GM18858 (cell line): ENCODE data around the gene EIF2B2.
A peak's percentile ranks its signal among the peaks of the same experiment; 100 is the strongest.

ENCODE experiments used
- ATAC-seq: cut with Tn5 transposase; IDR thresholded peaks from one replicate; pipeline ENCODE4 v1.9.1; 2021; ENCODE audit not compliant: unreplicated experiment

The EIF2B2 gene

DNA sequence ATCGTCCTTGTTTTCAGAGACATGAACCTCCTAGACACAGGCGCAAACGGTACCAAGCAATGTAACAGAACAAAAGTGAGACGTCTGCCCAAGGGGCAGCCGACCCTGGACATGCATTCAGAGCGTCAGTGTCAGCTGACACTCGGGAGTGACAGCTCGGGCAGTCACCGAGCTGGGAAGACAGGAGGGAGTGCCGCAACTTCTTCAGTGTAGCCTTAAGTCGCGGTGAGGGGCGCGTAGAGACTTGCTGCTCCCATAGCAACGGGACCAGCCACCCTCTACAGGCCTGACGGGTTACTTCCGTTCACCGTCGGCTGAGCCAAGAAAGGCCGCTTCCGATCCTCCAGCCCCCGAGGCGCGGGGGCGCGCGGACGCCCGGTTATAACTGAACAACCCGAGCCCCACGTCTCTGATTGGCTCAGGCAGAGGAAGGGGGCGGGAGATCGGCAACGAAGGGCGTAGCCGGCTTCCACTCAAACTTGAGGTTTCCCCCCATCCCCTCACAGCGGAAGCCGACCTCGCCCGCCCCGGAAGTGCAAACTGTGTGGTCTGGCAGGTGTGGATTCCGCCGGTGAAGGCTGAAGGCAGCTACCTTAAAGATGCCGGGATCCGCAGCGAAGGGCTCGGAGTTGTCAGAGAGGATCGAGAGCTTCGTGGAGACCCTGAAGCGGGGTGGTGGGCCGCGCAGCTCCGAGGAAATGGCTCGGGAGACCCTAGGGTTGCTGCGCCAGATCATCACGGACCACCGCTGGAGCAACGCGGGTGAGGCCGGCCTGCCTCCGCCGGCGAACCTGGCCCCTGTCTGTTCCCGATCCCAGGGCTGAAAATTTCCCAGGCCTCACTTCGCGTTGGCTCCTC, at the start of gene EIF2B2:
Gene EIF2B2, plus strand, starts transcription at position 530 of the 858 bp plus-strand sequence. Its CDS starts 70 bp downstream, at position 600.
- ATAC-seq, result peak; percentile 94

DNA sequence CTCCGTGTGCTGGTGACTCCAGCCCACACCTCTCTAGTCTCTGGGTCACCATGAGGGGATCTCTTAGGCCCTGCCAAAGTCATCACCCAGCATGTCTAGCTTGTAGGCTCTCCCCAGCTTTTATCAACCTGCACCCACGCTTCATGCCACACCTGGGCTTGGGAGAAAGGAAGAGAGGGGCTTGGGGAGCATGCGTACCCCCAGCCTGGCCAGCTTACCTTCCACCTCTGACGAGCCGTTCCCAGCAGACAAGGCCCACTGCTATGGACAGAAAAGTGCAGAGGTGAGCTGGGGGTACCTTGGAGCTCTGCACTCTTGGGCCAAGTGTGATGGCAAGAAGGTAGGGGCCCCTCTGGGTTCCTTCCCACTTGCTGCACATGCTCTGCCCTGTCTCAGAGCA, 49.0 kb upstream of the EIF2B2 start:
- ATAC-seq, result no peak

DNA sequence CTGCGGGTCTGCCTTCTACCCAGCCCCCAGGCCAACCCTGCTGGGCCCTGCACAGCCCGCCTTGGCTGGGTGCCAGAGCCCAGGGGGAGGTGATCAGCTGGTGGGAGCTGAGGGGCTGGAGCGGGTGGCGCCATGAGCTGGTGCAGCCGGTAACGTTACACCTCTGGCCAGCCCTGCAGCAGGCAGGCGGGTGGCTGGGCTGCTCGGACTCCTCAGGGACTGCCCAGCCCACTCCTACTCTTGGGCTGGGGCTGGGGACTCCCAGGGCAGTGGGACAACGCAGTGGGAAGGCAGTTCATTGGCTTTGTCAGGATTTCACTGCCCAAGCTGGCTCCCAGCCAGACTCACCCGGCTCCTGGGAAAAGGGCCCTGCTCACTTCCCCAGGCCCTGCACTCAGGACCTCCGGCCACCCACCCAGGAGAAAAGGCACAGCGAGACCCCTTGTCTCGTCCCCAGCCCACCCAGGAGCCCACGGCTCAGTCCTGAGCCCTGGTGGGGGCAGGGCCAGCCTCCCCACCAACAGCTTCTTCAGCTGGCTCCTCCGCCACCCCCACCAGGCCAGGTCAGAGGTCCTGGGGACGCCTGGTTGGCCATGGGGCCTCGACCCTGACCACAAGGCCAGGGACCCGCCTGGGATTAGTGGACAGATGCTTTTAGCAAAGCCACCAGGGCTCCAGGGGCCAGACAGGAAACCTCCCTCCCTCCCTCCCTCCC, 48.3 kb upstream of the EIF2B2 start:
- ATAC-seq, result no peak

DNA sequence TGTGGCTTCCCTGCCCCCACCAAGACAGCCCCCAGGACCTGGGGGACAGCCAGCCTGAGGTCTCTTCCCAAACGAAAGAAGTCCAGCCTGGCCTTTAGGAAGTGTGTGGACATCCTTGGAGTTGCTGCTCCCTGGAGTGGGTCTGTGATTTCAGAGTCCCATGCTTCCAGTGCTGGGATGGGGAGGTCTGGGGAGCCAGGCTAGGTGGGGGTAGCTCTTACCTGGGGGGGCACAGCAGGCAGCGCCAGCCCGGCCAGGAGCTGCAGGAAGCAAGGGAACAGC, 47.8 kb upstream of the EIF2B2 start:
- ATAC-seq, result no peak

DNA sequence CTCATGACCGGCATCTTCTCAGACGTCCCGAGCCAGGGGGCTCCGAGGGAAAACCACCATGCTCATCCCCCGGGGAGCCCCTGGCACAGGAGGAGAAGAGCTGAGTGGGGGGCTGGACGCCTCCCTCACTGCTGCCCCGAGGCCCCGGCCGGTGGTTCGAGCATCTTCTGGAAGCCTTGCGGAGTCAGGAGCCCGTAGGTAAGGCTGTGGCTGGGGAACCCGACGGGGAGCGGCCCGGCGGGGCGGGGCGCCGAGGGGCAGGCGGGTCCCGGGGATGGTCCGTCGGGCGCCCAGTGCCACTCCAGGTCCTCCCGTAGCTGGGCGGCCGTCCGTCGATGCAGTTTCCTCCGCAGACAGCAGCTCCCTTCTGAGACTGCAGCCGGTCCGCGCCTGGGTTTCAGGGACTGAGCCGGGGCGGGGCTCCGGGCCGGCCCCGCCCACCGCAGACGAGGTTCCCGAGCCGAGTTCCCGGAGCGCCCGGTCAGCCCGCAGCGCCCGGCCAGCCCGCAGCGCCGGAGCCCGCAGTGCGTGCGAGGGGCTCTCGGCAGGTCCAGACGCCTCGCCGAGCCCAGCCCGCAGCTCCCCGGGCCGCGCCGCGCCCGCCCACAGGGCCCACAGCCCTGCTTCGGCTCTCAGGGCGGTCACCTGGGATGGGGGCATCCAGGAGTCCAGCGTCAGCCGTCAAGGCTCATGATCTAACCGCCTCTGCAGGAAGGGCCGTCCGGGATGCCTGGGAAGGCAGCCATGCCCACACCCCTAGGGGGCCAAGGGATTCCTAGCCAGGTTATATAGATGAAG, 47.3 kb upstream of the EIF2B2 start, which contains the start of gene PGF:
Gene PGF, minus strand, starts transcription at position 369 of the 798 bp plus-strand sequence. Its CDS starts 355 bp downstream, at position 14.
- no peak for ATAC-seq

DNA sequence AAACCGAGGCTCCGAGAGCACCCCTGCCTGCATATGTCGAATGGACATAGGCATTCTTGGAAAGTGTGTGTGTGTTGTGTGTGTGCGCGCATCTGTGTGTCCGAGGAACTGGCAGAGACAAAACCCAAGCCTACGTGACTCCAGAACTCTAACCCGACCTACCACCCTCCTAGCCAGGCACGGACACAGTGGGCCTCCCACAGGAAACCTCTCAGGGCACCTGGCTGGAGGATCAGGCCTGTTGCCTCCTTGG, 46.8 kb upstream of the EIF2B2 start:
- ATAC-seq, result no peak

DNA sequence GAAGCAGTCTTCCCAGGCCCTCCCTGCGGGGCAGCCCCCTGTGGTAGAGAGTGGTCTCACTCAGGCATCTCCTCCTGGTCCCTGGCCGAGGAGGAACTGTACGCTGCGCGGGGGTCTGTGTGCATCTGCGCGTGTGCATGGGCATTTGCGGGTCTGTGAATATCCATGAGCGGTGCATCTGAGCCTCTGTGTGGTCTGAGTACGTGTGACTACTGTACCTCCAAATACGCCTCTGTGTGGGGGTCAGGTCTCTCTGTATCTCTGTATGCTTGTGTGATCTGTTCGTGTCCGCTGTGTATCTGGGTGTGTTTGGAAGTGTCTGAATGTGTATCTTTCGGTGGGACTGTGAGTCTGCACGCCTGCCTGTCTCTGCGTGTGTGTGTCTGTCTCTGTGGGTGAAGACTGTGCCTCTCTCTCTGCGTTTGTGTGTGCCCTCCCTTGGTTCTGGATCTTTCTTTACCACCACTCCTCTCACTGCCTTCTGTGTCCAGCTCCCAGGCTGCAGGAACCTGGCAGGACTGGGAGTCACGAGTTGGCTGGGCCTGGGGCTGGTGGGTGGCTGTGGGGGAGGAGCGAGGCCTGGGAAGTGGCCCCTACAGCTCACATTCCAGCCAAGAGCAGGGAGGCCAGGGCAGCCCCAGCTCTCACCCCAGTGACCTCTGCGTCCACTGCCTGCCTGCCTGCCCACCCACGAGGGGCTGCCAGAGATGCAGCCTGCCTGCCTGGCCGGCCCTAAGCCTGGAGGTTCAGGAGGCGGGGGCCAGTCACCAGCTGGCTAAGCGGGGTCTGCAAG, 46.2 kb upstream of the EIF2B2 start:
- ATAC-seq, result no peak

DNA sequence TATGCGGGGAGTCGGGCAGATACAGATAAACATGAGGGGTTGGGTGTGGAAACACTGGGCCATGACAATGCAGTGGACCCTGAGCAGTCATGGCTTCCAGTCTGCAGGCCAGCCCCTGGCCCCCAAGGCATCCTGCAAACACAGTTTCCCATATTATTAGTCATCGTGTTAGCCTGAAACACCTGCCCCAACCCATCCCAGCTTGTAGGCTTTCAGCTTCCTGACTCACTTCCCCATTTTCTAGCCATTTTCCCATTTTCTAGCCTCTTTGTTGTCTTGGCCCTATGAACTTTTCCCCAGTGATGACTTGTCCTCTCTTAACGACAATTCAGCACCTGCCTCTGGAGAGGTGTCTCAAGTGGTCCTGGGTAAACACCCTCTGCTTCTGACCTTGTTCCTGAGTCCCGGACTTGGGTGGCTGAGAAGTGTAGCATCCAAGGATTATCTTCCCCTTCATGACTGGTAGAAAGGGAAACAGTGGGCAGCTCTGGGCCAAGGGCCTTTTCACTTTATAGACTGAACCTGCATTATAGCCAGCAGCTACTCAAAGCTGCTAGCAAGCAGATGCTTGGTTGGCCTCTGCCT, 43.0 kb upstream of the EIF2B2 start:
- no peak for ATAC-seq

DNA sequence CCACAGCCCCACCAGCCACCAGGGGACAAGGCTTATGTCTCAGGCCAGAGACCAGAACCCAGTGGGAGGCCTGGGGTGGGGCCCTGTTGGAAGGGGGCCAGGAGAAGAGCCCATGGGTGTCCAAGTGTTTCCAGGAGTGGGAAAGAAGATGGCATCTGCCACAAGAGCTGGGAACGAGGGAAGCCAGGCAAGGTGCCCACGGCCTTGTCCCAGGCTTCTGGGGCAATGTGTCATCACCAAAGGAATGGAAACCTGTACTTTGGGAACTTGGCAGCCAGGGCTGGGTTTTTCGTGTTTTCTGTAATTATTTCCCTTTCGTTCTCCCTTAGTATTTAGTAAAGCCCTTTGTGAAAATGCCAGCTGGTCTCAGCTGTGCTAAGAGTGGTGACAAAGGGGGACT, 42.0 kb upstream of the EIF2B2 start:
- no peak for ATAC-seq

DNA sequence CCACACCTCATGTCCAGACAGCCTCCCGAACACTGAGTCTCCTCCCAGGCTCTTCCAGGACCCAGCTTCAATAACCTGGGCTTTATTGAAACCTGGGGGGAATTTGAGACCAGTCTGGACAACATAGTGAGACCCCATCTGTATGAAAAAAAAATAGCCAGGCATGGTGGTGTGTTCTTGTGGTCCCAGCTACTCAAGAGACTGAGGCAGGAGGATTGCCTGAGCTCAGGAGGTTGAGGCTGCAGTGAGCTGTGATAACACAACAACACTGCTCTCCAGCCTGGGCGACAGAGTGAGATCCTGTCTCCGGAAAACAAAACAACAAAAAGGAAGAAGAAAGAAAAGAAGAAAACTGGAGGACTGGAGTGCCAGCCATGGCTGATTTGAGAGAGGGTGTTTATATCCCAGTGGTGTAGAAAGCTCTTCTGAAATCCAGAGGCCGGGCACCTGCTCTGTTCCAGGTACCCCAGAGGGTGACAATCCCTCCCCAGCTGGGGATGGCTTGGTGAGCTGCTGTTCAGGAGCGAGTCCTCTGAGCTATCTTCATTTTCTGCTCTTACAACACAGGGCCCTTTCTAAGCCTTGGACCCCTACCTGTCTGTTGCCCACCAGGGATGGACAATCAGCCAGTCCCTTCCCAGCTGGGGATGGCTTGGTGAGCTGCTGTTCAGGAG, 41.3 kb upstream of the EIF2B2 start:
- ATAC-seq, result no peak

DNA sequence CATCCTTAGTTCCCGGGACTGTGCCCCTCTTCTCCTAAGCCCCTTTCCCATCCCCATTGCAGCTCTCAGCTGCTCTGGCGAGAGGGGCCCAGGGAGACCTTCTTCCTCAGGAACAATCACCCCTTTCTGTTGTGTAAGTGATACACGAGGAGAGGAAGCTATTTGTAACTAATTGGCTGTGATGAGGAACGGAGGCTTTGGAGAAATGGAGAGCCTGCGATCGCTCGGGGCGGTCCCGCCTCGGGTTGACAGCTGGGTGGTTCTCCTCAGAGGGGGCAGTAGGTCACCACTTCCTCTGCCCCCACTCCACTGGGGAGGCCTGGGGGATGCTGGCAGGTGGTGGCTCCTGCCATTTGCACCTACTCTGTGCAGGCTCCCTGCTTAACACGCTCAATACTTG, 40.7 kb upstream of the EIF2B2 start:
- ATAC-seq, result no peak

DNA sequence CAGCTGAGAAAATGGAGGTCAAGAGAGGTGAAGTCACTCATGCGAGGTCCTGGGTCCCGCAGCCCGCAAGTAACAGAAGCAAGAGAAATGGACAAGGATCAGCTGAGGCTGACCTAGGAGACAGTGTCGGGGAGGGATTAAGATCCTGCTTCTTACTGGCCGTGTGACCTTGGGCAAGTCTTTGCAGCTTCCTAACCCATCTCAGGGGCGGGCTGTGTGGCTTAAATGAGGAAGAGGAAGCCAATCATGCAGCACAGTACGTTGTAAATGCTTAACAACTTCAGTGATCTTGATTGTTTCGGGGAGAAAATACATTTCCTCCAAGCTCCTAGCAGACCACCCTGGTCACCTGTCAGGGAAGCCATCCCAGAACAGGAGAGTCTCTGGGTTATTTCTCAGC, 40.2 kb upstream of the EIF2B2 start:
- ATAC-seq, result no peak

DNA sequence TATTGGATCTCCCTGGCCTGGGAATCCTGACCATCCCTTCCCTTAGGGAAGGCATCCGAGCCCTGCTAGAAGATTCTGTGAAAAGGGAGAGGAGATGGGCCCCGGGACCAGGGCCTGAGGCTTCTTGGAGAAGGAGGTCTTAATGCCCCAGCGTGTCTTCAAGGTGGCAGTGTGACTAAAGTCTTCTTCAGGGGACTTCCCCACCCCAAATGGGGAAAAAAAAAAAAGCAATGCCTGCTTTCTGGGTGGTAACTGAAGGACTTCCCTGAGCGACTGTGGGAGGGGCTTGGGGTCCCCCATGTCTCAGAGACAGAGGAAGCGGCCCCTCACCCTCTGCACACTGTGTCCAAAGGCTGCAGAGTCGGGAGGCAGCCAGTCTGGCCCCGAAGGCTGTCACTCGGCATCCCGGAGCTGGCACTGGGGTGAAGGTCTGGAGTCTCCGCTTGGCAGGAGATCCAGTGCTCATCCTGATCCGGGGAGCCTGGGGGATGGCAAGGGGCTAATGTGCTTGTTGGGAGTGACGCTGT, 39.5 kb upstream of the EIF2B2 start:
- ATAC-seq, result no peak

DNA sequence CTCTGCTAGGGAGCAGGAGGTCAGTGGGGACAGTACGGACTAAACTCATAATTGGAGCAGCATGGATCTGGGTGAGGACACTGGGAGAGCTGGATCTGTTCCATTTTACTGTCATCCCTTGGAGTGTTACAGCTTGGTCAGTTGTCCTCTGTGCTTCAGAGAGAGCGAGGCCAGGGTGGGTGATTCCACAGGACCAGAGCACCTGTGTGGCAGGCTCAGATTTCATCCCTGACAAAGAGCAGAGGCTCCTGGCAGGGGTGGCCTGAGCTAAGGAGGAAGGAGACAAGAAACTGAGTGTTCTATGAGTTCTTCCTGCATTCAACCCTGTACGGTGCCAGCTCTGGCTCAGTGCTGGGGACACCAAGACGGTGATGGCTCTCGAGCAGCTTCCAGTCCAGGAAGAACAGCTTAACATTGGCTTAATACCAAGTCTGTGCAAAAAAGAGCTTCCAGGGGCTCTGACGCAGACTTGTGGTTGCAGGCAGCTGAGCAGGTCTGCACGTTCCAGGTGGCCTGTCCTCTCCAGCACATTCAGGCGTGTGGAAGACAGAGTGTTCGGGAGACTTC, 38.9 kb upstream of the EIF2B2 start:
- no peak for ATAC-seq

DNA sequence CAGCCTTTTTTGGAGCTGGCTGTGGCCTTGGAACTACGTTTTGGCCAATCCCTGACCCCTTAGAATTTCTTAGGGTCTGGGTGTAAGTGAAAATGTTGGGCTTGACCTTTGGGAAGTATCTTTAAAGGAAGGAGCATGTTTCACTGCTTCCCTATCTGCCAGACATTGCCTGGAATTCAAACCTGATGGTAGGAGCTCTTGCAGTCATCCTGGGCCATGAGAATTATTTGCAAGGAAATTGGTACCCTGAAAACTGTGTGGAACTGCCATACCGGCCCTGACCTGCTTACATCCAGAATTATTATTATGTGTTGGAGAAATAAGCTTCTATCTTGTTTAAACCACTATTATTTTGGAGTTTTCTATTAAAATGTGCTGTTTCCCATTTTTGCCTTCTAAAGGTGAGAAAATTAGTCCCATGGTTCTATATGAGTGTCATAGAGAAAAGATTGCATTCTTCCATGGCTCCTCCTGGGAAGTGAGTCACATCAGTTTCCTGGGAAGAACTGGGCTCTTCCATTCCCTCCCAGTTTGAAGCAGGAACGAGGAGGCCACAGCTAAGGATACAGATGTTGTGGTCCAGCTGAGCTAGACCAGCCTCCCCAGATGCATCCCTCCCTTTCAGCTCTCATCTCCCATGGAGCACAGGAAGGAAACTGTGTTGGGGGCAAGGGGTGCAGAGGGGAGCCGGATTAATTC, 37.8 kb upstream of the EIF2B2 start:
- no peak for ATAC-seq

DNA sequence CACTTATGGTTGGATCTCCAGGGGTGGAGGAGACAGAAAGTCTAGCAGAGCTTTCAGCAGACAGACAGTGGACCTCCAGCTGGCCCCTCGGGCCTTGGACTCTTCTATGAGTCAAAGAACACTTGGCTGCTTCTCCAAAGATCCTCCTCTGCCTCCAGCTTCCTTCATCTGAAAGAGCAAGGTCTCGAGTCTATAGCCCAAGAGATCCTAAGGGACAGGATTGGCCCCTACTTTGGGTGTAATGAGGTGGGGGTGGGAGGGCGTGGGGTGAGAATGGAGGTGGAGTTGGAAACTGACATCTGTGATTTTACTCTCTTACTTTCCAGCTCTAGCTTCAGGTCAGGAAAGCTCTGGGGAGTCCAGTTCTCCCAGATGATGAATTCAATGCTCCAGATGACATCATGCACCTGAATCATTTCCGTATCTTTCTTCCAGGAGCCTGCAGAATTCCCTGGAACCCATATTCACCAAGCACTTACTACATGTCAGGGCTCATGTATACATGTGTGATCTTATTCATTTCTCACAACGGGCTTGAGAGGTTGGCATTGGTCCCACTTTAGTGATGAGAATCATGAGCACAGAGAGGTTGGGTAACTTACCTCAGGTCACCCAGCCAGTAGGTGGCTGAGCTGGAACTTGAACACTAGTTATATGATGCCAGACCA, 37.1 kb upstream of the EIF2B2 start:
- no peak for ATAC-seq

DNA sequence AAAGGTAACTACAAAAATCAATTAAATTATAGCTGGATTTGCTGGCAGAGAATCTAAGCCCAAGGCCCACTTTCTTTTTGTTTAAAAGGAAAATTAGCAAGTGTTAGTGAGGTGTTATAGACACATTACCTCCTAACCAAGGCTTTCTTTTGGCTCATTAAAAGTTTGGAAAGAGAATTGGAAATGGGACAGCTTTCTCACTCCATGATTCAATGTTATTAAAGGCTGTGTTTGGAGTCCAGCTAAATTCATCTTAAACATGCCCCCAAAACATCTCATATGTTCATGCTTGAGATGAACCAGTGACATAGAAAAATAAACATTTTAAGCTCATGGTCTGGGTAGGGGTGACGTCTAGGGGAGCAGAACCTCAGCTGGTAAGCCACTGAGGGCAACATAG, 33.9 kb upstream of the EIF2B2 start:
- no peak for ATAC-seq

DNA sequence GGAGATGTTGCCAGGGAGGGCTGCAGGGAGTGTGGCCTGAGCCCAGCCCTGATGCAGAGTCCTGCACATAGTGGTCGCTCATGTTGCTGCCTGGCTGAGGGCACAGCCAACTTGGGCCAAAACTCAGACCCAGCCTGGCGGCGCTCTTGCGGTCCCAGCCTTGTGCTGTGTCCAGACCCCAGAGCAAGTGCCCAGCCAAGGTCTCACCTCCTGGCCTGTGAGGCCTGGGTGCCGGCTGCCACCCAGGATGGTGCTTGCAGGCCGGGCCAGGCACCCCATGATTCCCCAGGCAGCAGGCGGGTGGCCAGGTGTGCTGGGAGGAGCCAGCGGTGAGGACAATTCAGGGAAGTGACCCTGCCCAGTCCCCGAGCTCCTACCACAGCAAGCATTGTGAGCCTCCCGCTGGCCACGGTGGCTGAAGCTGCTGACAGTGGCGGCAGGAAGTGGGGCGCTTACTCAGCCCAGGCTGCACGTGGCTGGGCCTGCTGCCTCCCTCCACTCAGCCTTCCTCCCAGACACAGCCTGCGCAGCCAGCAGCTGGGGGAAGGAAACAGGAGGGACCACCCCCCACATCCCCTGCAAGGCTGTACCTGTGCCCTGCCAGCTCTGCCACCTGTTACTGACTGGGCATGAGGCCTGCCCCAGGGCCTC, 29.6 kb upstream of the EIF2B2 start:
- ATAC-seq, result no peak
